RWPE2 (cell line): ENCODE measurements around the gene BRAT1.

ENCODE experiments used
- ATAC-seq: fragments of 200-7000 bp; cut with Tn5 transposase; 3 replicates; pipeline ENCODE4 v1.9.1; 2021; ENCODE audit warnings: low read depth
- DNase-seq: peaks from one replicate; pipeline ENCODE4 v3.0.0-alpha.2; 2020; ENCODE audit warnings: low spot score
- H3K27ac ChIP-seq: fragments of 450-650 bp; 2 replicates; pipeline ENCODE4 v1.5.1; 2017; ENCODE audit warnings: mild to moderate bottlenecking; ENCODE audit not compliant: poor library complexity, severe bottlenecking
- H3K27me3 ChIP-seq: fragments of 250-450 bp; sonication (Bioruptor Pico); 2 replicates; pipeline ENCODE4 v1.5.1; 2021; ENCODE audit warnings: mild to moderate bottlenecking, moderate library complexity; ENCODE audit not compliant: insufficient read depth, poor library complexity, severe bottlenecking
- H3K36me3 ChIP-seq: fragments of 250-450 bp; sonication (Bioruptor Pico); 2 replicates; pipeline ENCODE4 v1.5.1; 2020; ENCODE audit warnings: low read depth, mild to moderate bottlenecking, moderate library complexity
- H3K4me1 ChIP-seq: fragments of 250-450 bp; sonication (Bioruptor Pico); 2 replicates; pipeline ENCODE4 v1.5.1; 2021; ENCODE audit warnings: mild to moderate bottlenecking, moderate library complexity; ENCODE audit not compliant: insufficient read depth, poor library complexity, severe bottlenecking
- H3K4me3 ChIP-seq: fragments of 250-450 bp; sonication (Bioruptor Pico); 2 replicates; pipeline ENCODE4 v1.5.1; 2021; ENCODE audit warnings: mild to moderate bottlenecking, moderate library complexity; ENCODE audit not compliant: severe bottlenecking
- H3K9me3 ChIP-seq: fragments of 250-450 bp; sonication (Bioruptor Pico); 2 replicates; pipeline ENCODE4 v1.5.1; 2021; ENCODE audit warnings: mild to moderate bottlenecking, moderate library complexity; ENCODE audit not compliant: severe bottlenecking
- TF ChIP-seq, protein P1 (sequence below): fragments of 450-650 bp; IDR thresholded peaks from one replicate; pipeline ENCODE4 v1.5.1; 2017; ENCODE audit warnings: mild to moderate bottlenecking, moderate library complexity; ENCODE audit not compliant: poor library complexity, severe bottlenecking

Gene BRAT1

DNA sequence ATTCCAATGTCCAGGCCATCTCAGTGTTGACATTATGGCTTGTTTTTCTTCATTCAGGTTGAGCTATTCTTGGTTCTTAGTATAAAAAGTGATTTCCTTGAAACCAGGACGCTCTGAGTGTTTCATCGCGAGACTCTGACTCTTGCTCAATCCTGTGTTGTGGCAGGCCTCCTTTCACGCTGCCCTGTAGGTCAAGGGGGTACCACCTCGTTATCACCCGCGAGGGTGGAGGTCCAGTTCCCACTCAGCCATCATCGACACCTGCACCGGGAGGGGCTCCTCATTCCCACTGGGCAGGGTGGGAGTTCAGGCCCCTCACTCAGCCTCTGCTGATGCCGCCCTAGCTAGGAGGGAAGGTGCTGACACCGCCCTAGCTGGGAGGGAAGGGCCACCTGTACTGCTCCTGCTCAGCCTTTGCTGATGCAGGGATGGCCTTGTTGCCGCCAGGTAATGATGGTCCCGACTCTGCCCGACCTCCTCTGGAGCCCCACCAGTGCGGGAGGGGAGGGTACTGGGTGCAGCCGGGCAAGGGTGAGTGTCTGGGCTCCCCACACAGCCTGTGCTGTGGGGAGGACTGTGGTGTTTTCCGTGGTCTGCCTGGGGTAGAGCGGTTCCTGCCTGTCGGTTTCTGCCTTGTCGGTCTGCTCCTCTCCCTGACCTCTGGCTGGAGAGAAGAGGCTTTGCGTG is 19.9 kb upstream of the BRAT1 start:
- Histone ChIP-seq H3K27ac (no peak overlapping the region), H3K27me3 (no peaks in the 10 kb centered on the region), H3K4me1 (peaks cover 5% of the 10 kb centered on the region), H3K9me3 (no peaks in the 10 kb centered on the region), H3K36me3 (peaks cover 16% of the 10 kb centered on the region), H3K4me3 (no peak overlapping the region)
- TF ChIP-seq, protein P1, sequence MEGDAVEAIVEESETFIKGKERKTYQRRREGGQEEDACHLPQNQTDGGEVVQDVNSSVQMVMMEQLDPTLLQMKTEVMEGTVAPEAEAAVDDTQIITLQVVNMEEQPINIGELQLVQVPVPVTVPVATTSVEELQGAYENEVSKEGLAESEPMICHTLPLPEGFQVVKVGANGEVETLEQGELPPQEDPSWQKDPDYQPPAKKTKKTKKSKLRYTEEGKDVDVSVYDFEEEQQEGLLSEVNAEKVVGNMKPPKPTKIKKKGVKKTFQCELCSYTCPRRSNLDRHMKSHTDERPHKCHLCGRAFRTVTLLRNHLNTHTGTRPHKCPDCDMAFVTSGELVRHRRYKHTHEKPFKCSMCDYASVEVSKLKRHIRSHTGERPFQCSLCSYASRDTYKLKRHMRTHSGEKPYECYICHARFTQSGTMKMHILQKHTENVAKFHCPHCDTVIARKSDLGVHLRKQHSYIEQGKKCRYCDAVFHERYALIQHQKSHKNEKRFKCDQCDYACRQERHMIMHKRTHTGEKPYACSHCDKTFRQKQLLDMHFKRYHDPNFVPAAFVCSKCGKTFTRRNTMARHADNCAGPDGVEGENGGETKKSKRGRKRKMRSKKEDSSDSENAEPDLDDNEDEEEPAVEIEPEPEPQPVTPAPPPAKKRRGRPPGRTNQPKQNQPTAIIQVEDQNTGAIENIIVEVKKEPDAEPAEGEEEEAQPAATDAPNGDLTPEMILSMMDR = no peak
- ATAC-seq = no peak
- no peak for DNase-seq

DNA sequence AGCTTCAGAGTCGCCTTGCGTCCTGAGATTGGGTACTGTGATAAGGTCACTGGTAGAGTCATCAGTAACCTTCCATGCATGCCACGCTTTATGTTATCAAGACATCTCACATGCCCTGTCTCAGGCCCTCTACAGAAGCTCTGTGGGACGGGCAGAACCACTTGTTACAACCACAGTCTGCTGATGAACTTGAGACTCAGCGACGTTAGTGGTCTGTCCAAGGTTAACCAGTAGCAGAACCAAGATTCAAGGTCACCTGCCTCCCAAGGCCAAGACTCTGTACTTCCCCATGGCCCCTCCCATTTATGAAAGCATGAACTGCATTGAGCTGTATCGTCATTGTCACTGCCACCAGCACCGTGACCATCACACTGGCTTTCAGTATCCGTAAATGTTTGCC is 18.4 kb upstream of the BRAT1 start:
- no peak for ATAC-seq
- DNase-seq = no peak
- TF ChIP-seq, protein P1 = no peak
- Histone ChIP-seq H3K4me1 (peaks cover 5% of the 10 kb centered on the region), H3K9me3 (no peaks in the 10 kb centered on the region), H3K27me3 (no peaks in the 10 kb centered on the region), H3K27ac (no peak overlapping the region), H3K4me3 (no peak overlapping the region), H3K36me3 (peaks cover 16% of the 10 kb centered on the region)

DNA sequence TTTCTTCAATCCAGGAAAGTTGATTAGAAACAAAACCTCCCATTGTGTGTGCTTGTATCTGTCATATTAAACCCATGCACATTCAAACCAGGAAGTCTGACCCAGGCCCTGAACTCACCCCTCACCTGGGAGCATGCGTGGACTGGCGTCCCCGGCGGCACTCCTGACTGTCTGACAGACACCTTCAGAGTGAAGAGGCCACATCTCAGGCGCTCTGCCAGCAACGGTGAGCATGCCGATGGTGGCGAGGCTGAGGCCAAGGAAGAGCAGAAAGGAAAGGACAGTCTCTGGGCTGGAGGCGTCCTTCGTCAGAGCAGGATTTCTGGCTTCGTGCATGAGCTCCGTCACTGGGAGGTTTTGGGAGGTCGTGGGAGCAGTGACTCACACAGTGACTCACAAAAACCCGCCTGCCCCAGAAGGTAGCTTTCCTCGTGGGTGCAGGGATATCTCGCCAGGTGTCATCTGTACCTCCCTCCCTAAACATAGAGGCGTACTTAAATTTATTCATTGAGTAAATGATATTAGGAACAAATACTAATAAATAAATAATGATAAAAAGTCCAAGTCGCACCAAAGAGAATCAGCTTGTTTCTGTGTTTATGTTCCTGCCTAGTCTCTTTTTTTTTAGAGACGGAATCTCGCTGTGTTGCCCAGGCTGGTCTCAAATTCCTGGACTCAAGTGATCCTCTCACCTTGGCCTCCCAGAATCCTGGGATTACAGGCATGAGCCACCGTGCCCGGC is 16.9 kb upstream of the BRAT1 start:
- Histone ChIP-seq H3K4me3 (no peak overlapping the region), H3K36me3 (peaks cover 16% of the 10 kb centered on the region), H3K9me3 (no peaks in the 10 kb centered on the region), H3K27ac (no peak overlapping the region), H3K4me1 (peaks cover 5% of the 10 kb centered on the region), H3K27me3 (no peaks in the 10 kb centered on the region)
- DNase-seq (no peak), ATAC-seq (peak; percentile 56; the same call in 2 of the 3 replicates)
- TF ChIP-seq, protein P1 = no peak

- H3K9me3 ChIP-seq = no peaks in the 10 kb centered on the region
Observed at GRCh38 chr7:2571409-2571808, 16.1 kb upstream of the BRAT1 start.

More at GRCh38 chr7:2571409-2571808, 16.1 kb upstream of the BRAT1 start:
- H3K27ac ChIP-seq = no peak overlapping the region
- DNase-seq (no peak), ATAC-seq (no peak)
- H3K4me1 ChIP-seq = peaks cover 5% of the 10 kb centered on the region
- TF ChIP-seq, protein P1 = no peak
- no peaks in the 10 kb centered on the region for H3K27me3 ChIP-seq
- H3K36me3 ChIP-seq = peaks cover 16% of the 10 kb centered on the region
- no peak overlapping the region for H3K4me3 ChIP-seq
